HTR-8/SVneo (cell line): ENCODE results near the gene CTNNA3.
"Not testable (repeated sequence)": the region's sequence is repeated elsewhere in the genome, so short reads cannot be mapped to it uniquely, and the experiment has no call there.

Experiments used
- DNase-seq: peaks from one replicate; pipeline ENCODE4 v3.0.0; 2011; ENCODE audit warnings: low spot score, mixed read lengths; ENCODE audit not compliant: insufficient read length
- FAIRE-seq: peaks from 2 replicates; lab custom pipeline; 2011; peaks lifted over from hg19 to GRCh38; lab: Jason Lieb, UNC

CTNNA3 gene

DNA sequence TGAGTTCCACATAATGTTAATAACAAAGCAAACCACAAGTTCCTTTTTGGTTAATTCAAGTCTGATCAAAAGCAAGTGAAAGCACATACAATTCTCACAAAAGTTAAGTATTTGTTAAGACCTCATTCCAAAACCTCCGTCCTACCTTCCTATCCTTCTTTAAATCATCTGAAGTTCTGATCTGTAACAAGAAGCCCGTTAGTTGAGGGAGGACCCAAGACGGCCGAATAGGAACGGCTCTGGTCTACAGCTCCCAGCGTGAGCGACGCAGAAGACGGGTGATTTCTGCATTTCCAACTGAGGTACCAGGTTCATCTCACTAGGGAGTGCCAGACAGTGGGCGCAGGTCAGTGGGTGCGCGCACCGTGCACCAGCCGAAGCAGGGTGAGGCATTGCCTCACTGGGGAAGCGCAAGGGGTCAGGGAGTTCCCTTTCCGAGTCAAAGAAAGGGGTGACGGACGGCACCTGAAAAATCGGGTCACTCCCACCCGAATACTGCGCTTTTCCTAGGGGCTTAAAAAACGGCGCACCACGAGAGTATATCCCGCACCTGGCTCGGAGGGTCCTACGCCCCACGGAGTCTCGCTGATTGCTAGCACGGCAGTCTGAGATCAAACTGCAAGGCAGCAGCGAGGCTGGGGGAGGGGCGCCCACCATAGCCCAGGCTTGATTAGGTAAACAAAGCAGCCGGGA is 309.0 kb downstream of the CTNNA3 start:
- not testable (repeated sequence) for DNase-seq, FAIRE-seq

DNA sequence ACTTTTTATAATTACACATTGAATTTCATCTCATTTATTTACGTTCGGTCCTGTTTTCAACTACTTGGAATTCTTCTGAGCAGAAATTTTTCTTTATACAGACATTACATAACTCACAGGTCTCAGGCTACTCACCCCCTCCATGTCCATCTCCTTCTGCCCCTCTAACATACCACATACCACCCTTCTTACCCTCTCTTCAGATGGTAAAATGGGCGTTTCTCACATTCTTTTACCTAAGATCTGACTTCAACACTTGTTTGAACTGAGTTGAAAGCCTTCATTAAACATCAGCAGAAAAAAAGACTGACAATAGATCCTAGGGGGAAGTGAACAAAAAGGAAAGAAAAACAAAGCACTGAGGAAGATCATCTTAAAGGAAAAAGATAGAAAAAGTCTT is 309.7 kb downstream of the CTNNA3 start:
- no peak for DNase-seq
- FAIRE-seq: no peak

DNA sequence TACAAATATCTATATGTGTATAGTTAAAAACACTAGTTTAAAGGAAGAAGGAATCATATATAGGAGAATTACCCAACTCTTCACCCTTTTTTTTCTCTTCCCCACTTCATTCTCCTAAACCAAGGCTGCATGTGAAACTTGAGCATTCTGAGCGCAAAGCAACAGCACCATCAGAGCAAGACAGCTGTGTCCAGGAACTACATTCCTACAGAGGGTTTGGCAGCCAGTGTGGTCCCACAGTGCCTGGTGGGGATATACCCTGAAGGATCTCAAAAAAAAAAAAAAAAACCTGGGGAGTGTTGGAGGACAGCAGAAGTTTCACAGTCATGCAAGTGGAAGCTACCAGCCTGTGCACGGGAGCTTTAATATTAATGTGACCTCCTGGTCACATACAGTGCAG is 310.4 kb downstream of the CTNNA3 start:
- FAIRE-seq: no peak
- no peak for DNase-seq

DNA sequence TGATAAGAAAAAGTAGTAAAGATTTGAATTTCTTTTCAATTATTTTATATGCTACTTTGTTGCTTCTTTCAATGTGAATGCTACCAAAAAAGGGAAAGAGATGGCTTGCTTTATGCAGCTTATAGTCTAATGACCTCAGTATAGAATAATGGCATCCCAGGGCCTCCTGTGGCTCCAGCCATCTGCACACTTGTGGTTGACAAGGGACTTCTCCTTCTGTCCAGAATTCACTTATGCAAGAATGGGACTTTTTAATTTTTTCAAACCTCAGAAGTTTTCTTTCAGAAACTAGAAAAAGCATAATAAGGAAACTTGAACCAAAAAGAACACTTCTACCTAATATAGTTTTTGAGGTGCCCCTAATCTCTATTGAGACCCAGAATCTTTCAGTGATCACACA is 310.9 kb downstream of the CTNNA3 start:
- FAIRE-seq (no peak), DNase-seq (no peak)

DNA sequence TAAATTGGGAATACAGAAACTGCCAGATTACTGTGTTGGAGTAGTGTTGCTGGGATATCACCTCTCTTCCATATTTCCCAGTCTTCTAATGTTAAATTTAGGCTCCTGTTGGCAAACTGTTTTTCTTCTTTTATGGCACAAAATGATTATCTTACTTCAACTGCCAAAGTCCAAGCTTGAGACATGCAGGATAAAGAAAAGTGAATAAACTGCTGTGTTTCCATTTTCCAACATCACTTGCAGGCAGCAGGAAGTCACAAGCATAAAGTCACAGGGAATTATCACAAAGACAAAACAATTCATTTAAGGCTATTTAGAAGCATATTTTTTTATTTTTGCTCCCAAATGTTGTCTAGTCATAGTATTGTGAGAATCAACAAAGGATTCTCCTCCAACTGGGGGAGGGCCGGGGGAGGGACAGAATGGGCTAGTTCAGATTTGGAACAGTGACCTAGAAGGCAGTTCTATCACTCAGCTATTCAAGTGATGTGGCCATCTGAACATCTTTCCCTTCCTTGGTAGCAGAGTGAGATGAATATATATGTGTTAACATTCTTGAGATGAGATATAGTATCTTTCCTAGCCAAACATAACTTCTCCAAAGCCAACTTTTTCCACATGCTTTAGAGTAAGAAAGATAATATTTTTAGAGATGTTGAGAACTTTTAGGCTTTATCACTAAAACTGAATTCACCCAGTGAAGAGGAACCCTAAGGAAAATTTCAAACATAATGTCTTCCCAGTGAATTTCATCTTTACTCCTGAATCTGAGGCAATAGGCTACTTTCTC is 364.7 kb downstream of the CTNNA3 start:
- FAIRE-seq: no peak
- DNase-seq: no peak

DNA sequence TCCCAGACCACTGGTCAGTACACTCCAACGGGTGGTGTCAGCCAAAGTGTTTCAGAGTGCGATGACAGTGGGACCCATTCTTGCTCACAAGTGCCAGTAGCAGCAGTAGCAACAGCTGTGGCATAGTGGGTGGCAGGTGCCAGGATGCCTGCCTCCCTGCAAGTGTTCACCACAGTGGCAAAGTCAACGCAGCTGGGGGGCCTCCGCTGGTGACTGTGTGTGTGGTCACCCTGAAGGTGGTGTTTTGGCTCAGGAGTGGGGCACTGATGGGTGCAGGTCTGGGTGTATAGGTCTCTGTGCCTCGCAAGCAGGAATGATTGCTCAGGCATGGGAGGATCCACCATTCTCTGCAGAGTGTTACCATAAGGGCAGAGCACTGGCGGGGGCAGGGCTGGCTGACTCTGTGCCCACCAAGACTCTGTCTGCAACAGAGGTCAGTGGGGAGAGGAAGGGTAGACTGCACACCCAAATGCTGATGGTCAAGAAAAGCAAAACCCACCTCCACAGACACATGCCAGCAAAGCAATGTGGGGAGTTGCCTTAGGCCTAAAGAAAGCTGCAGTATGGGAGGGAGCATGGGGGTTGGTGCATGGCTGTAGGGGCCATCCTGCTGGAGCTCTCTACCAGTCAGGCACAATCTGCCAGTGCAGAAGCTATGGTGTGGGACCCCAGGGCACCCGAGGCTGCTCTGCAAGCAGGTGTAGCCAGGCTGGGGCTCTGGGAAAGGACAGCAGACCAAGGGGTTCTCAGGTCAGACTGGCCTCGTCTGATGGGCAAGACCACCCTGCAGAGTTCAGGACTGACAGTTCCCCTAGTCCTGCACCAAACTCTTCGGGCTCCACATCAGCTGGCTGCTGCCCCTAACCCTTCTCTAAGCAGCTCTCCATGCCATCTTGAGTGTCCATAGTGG is 368.1 kb downstream of the CTNNA3 start:
- DNase-seq: no peak
- no peak for FAIRE-seq

DNA sequence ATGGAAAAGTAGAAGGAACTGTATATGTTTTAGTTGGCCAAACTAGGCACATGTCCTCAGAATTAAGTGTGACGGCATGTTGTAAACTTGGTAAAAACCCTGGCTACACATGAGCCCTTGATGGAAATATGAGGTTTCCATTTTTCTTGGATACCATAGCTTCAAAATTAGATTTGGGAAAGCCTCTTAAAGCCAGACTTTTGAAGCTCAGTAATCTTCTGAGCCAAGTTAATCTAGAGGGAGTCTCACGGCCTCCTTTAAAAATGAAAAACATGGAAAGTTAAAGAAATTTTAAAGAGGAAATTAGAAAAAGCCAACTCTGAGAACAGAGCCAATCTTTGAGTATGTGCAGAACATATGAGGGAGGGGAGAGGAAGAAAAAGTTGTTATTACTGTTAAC is 376.0 kb downstream of the CTNNA3 start:
- no peak for DNase-seq
- no peak for FAIRE-seq

DNA sequence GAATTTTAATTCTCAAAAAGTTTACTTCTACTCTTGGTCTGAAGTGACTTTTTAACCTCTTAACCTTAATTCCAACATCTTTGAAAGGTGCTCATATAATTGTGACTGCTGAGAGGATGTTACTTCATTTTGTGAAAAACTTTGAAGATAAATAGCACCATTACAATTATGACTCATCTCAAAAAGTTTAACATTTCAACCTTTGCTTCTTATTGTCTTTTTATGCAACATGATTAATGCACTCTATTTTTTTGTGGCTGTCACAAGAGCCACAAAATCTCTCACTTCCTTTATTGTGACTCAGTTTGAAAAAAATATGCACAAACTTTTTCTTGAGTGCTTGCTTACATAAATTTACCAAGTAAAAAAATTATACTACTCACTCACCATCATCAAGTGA is 387.1 kb downstream of the CTNNA3 start:
- no peak for FAIRE-seq
- DNase-seq: no peak

DNA sequence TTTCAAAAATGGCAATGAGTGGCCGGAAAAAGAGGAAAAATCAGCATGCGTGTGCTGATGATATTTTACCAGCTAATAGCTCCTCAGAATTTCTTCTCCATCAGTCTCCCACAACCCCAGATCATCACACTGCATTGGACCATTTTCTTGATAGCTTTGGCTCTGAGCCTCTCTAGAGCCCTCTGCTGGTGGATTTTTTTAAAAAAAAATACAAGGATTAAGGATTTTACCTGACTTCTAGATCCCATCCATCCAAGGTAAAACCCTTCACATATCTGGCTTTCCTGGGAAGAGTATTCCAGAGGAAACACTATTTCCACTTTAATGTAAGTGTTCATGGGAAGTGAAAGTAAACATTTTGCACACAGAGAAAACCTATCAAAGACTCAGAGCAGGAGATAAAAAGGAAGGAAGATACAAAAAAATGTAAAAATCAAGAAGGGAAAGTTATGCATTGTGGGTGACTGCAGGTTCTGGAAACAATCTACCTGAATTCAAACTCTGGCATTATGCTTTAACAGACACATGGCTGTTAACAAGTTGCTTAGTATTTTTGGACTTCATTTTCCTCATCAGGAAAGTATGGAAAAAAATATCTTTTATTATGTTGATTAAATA is 389.3 kb downstream of the CTNNA3 start:
- no peak for FAIRE-seq
- DNase-seq: peak; percentile 3

DNA sequence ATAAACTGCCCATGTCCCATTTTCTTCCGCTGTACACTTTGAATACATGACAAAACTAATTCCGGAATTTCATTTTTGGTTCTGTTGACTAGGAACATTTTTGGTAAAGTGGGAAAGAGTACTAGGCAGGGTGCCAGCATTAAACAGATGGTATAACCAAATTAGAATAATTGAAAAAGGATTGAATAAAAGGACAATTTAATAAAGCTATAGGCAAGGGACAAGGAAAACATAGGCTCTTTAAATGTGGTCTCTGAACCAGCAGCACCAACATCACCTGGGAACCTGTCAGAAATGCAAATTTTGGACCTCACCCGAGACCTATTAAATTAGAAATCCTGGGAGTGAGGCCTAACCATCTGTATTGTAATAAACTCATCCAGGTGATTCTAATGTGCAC is 393.3 kb downstream of the CTNNA3 start:
- FAIRE-seq: no peak

DNA sequence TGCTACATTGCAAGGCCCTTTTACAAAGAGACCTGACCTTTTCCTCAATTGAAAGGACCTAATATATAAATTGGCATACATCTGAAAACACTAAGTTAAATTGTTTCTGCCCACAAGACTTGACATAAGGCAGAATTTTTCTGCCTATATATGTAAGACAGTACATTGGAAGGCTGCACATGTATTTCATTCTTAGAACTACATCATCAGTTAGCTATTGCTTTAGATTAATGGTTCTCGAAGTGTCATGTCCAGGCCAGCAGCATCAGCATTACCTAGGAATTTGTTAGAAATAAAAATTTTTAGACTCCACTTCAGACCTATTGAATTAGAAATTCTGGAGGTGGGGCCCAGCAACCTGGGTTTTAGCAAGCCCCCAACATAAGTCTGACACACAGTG is 396.2 kb downstream of the CTNNA3 start:
- DNase-seq (no peak), FAIRE-seq (no peak)

More for the DNA sequence above, 393.3 kb downstream of the CTNNA3 start:
- DNase-seq: no peak

DNA sequence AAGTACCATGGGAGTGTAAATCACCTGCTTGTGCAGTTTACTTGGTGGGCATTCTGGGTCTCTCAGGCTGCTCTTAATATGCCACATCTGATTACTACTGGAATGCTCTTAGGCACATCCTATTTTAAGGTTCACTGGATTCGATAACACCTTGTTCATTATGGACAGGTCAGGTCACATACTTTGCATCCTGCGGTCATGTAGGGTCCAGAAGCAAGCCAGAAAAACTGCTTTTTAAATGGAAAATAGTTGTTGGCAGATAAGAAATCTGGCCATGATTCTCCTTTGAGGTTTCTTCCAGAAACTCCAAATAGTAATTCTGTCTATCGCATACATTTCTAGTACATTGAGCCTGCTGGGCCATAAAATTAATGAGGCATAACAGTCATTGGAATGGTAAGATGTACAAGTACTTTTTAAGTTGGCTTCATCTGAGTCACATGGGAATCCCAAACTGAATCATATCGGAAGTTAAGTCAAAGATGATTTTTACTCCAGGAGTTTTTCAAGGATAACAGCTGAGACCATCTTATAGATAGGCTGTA is 398.3 kb downstream of the CTNNA3 start:
- no peak for FAIRE-seq

DNA sequence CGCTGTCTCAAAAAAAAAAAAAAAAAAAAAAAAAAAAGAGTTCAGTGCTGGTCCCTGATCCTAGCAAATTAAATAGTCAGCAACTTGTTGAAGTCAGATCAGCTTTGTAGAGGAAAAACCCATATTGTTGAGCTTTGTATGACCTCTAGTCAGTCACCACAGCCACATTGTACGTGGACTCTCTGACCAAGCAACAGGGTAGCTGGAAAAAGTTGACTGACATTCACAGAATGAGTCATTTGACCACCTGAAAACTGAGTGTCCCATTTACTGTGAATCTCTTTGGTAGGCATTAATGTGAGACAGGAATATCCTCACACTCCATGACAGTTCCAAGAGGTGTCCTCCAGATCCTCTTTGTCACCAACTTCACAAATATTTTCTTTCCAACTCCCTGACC is 399.1 kb downstream of the CTNNA3 start:
- FAIRE-seq (no peak), DNase-seq (no peak)

More for the DNA sequence above, 398.3 kb downstream of the CTNNA3 start:
- DNase-seq: no peak

DNA sequence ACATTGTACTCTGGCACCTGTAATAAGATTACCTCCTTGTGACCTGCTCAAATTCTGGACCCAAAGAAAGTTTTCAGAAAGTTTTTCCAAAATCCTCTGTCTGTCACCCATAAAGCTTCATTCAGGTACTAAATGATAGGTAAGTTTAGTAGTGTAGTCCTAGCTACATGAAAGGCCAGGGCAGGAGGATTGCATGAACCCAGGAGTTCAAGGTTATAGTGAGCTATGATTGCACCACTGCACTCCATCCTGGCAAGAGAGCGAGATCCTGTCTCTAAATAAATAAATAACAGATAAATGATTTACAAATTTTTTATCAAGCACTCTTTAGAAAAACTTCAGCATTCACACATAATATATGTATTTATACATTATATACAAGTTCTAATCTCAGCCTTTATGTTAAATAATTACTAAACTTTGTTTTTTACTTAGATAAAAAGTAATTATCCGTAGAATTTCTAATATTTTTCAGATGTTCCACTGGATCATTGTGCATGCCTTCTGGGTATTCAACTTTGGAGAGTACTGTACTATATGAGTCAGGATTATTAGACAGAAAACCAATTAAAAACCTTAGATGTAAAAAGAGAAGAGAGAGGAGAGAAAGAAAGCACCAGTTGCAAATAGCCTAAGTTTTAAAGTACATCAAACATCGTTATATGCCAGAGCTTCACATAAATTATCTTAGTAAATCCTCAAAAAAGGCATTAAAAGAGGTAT is 407.1 kb downstream of the CTNNA3 start:
- no peak for FAIRE-seq
- DNase-seq: no peak

DNA sequence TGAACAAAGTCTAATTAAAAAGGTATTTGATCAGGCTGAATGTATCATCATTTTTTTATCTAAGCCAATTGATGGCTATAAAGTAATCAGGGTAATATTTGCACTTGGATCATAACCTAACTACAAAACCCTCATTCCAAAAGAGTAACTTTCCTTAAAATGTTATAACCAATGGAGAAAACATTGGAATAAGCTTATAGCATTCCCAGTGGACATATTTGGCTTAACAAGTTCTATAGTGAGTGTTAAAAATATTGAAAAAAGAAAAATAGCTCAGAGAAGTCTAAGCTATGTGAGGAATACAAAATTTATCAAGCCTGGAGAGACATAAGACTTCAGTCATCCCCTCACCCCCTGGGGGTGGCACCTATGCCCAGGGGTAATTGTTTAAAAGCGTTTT is 411.4 kb downstream of the CTNNA3 start:
- FAIRE-seq: no peak

DNA sequence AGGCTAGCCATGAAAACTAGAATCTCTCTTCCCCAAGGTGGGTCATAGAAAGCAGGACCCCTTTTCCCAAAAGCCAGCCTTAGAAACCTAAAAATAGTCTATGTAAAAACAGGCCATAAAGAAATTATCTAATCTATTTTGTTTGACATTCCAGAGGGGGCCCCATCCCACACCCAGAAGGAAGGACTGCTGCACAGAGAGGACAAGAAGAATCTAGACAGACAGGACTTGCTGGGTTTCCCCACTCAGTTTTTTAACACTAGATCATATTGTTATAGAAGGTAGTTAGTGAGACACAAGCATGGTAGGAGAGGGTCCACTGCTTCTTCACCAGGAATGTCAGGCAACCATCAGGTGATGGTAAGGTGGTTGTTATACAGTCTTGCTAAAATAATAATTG is 413.1 kb downstream of the CTNNA3 start:
- DNase-seq (no peak), FAIRE-seq (no peak)

More for the DNA sequence above, 411.4 kb downstream of the CTNNA3 start:
- no peak for DNase-seq

DNA sequence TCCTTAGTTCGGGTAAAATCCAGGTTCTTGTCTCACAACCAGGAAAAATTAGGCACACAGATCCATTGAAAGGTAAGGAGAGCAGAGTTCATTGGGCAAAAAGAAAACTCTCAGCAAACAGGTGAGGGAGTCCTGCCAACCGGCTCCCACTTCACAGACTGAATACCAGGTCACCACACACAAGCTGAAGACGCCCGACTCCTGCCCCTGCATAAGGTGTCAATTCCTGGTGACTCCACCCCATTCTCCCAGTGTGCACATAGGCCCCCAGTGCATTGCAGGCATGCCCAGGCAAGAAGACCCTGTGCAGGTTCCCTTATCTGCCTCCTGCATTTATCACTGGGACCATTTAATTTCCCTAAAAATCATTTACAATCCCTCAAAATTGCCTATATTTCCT is 415.6 kb downstream of the CTNNA3 start:
- no peak for DNase-seq
- no peak for FAIRE-seq

DNA sequence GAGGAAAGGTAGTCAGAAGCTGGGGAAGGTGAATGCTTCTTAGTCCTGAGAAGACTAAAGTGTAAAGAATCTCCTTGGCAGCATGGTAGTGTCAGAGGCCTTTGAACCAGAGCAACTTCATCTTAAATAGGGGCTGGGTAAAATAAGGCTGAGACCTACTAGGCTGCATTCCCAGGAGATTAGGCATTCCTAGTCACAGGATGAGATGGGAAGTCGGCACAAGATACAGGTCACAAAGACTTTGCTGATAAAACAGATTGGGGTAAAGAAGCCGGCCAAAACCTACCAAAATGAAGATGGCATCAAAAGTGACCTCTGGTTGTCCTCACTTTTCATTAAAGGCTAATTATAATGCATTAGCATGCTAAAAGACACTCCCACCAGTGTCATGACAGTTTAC is 418.6 kb downstream of the CTNNA3 start:
- no peak for FAIRE-seq

DNA sequence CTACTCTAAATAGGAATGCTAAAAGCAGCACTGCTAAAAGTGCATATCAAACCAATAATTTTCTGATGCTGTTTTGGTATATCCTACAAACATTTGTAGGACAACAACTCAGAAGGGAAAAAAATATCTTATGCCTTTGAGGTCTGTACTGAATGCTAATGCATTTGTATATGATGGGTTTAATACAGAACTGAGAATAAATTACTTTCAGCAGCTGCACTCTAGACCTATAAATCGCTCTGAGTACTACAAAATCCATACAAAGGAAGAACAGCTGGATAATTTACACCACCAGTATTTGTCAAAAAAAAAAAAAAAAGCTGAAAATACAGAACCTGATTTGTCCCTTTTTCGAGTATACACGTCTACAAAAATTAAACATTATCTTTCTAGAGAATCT is 426.2 kb downstream of the CTNNA3 start:
- no peak for FAIRE-seq
- no peak for DNase-seq

More for the DNA sequence above, 418.6 kb downstream of the CTNNA3 start:
- no peak for DNase-seq
